Stimulated activated naive B cell treated with anti-CD40 and anti-IgM and Interleukin-4, amounts not matched to agents 10 μg/mL and 1 μg/mL and 100 μg/mL, for 72 hours (primary cell): Measurements from ENCODE around the gene SBK3.

ENCODE experiments used
- ATAC-seq, 2 donors: fragments of 150-1000 bp; cut with Tn5 transposase; replicated peaks; 2 replicates each; pipeline ENCODE4 v1.10.0; 2021; ENCODE audit warnings: moderate library complexity in 1 of 2
- DNase-seq: peaks from one replicate; pipeline ENCODE4 v3.0.0; 2021
- H3K27ac Mint-ChIP-seq: one replicate; pipeline ENCODE4 v1.8.0; 2022; ENCODE audit warnings: mild to moderate bottlenecking, mixed read lengths
- H3K27me3 Mint-ChIP-seq, 2 donors: one replicate each; pipeline ENCODE4 v1.8.0; 2022; ENCODE audit warnings: mixed read lengths in 2 of 2
- H3K36me3 Mint-ChIP-seq, 2 donors: one replicate each; pipeline ENCODE4 v1.8.0; 2022; ENCODE audit warnings: mixed read lengths in 2 of 2, mild to moderate bottlenecking in 1 of 2
- H3K4me1 Mint-ChIP-seq, 2 donors: one replicate each; pipeline ENCODE4 v1.8.0; 2022; ENCODE audit warnings: mixed read lengths in 2 of 2, mild to moderate bottlenecking in 1 of 2
- H3K4me3 Mint-ChIP-seq, 2 donors: one replicate each; pipeline ENCODE4 v1.8.0; 2022; ENCODE audit warnings: mild to moderate bottlenecking in 2 of 2, mixed read lengths in 2 of 2, moderate library complexity in 1 of 2
- H3K9me3 Mint-ChIP-seq, 2 donors: one replicate each; pipeline ENCODE4 v1.8.0; 2022; ENCODE audit warnings: mixed read lengths in 2 of 2, mild to moderate bottlenecking in 1 of 2

SBK3 gene

GRCh38 chr19:55554741-55555152 is 9.4 kb upstream of the SBK3 start:
- DNase-seq = no peak
- no peak overlapping the region for H3K27ac Mint-ChIP-seq
- H3K27me3 Mint-ChIP-seq = peaks cover 13 to 15% of the 10 kb centered on the region in 2 donors
- H3K9me3 Mint-ChIP-seq = no peaks in the 10 kb centered on the region
- no peak overlapping the region for H3K4me3 Mint-ChIP-seq
- H3K36me3 Mint-ChIP-seq = no peaks in the 10 kb centered on the region
- no peak for ATAC-seq
- peaks cover 3 to 5% of the 10 kb centered on the region in 2 donors for H3K4me1 Mint-ChIP-seq

DNA sequence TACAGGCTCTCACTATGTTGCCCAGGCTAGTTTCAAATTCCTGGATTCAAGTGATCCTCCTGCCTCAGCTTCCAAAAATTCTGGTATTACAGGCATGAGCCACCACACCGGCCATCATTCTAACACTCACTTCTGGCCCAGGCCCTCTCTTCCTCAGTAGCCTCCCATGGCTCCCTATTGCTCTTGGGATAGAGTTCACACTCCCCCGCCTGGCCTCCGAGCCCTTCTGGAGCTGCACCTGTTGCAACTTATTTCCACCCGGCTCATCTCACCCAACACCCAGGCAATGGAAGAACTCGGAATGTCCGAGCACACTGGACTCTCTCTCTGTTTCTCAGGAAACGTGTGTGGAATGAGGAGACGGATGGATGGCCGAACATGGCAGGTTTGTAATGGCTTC is 9.0 kb upstream of the SBK3 start:
- Mint-ChIP-seq H3K9me3 (no peaks in the 10 kb centered on the region), H3K36me3 (no peaks in the 10 kb centered on the region), H3K4me3 (no peak overlapping the region), H3K27ac (no peak overlapping the region), H3K4me1 (peaks cover 6 to 8% of the 10 kb centered on the region in 2 donors), H3K27me3 (peaks cover 13 to 15% of the 10 kb centered on the region in 2 donors)
- DNase-seq = no peak
- no peak for ATAC-seq

DNA sequence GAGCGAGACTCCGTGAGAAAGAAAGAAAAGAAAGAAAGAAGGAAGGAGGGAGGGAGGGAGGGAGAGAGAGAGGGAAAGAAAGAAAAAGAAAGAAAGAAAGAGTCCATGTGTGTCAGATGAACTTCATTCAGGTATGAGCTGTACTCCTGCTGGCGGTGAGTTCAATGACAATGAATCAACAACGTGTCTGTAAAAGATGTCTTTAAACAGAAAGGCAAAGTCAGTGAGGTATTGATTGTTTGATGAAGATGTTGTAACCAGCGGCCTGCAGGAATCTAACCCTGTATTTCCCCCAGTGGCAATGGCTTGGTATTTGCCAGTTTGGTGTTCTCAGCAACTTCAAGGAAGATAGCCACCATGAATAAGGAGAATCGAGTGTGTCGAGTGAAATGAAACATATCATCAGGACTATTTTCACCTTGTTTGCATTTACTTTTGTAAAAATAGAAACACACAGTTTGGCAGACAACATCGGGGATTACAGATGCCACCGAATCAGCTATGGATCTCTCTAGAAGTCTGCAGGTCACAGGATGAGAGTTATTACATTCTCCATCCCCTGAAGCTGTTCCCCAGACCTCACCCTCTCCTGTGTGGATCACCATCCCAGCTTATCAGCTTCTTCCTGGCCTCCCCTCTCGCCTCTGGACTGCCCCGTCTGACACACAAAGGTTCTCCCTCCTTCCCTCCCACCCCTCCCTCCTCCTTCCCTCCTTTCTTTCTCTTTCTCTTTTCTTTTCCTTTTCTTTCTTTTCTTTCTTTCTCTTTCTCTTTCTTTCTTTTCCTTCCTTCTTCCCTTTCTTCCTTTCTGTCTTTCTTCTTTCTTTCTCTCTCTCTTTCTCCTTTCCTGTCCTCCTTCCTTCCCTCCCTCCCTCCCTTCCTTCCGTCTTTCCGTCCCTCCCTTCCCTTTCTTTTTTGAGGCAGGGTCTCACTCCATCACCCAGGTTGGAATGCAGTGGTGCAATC is 8.2 kb upstream of the SBK3 start:
- Mint-ChIP-seq H3K27ac (no peak overlapping the region), H3K4me3 (no peak overlapping the region), H3K36me3 (no peaks in the 10 kb centered on the region), H3K4me1 (peaks cover 6 to 8% of the 10 kb centered on the region in 2 donors), H3K9me3 (no peaks in the 10 kb centered on the region), H3K27me3 (peaks cover 11 to 15% of the 10 kb centered on the region in 2 donors)
- ATAC-seq (no peak), DNase-seq (no peak)

- H3K4me1 Mint-ChIP-seq = peaks cover 6 to 8% of the 10 kb centered on the region in 2 donors
- no peaks in the 10 kb centered on the region for H3K9me3 Mint-ChIP-seq
- peaks cover 14 to 21% of the 10 kb centered on the region in 2 donors for H3K27me3 Mint-ChIP-seq
- DNase-seq = no peak
- no peaks in the 10 kb centered on the region for H3K36me3 Mint-ChIP-seq
- ATAC-seq = no peak
- H3K4me3 Mint-ChIP-seq = no peak overlapping the region
- H3K27ac Mint-ChIP-seq = no peak overlapping the region
These were observed 7.3 kb upstream of the SBK3 start for GRCh38 chr19:55552620-55553019.

- H3K27me3 Mint-ChIP-seq = peaks cover 18 to 25% of the 10 kb centered on the region in 2 donors
- no peak for DNase-seq
- H3K27ac Mint-ChIP-seq = no peak overlapping the region
- H3K4me3 Mint-ChIP-seq = no peak overlapping the region
- ATAC-seq = no peak
- H3K9me3 Mint-ChIP-seq = no peaks in the 10 kb centered on the region
- peaks cover 8 to 11% of the 10 kb centered on the region in 2 donors for H3K4me1 Mint-ChIP-seq
- H3K36me3 Mint-ChIP-seq = no peaks in the 10 kb centered on the region
These were observed 6.9 kb upstream of the SBK3 start for GRCh38 chr19:55552206-55552605.

- ATAC-seq = no peak
These were observed 4.9 kb upstream of the SBK3 start for GRCh38 chr19:55550321-55550650.

DNA sequence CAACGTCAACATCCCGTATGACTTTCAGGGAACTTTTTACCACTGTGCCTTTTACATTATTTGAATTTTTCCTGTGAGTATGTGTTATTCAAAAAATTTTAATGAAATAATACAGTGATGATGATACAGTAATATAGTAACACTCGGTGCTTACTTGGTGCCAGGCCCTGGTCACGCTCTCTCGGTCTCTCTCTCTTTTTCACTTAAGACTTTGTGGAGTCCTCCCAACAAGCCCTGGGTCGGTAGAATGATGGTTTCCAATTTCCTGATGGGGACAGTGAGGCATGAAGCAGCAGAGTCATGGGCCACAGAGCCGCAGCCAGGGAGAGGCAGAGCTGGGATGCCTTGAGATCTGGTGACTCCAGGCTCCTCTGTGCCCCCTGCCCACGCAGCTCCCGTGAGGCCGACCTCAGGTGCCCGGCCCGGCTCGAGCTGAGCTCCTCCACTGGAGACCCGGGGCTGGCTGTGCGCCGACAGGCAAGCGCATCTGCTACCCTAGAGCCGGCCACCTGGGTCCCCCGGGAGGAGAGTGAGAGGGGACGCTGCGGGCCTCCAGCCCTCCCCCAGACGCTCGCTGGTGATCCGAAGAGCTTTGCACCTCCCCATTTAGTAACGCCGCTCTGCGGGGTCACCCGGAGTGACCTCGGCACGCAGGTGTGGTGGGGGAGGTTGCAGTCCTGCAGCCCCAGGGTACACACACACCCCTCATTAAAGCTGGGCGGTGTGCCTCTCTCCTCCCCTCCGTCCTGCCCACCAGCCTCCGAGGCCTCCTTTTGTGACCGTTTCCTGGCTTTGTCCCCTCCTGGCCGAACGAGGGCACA is 4.4 kb upstream of the SBK3 start:
- Mint-ChIP-seq H3K4me1 (peaks cover 11 to 16% of the 10 kb centered on the region in 2 donors), H3K36me3 (no peaks in the 10 kb centered on the region), H3K27me3 (peaks cover 37 to 48% of the 10 kb centered on the region in 2 donors), H3K27ac (no peak overlapping the region), H3K4me3 (peak overlapping the region; percentile 31 to 36), H3K9me3 (no peaks in the 10 kb centered on the region)
- no peak for DNase-seq
- ATAC-seq = peak; percentile 54 to 67

More at GRCh38 chr19:55550321-55550650, 4.9 kb upstream of the SBK3 start:
- H3K27ac Mint-ChIP-seq = no peak overlapping the region
- no peak for DNase-seq
- H3K36me3 Mint-ChIP-seq = no peaks in the 10 kb centered on the region
- peak overlapping the region in 1 of 2 donors; percentile 36 for H3K4me3 Mint-ChIP-seq
- no peaks in the 10 kb centered on the region for H3K9me3 Mint-ChIP-seq
- peaks cover 33 to 45% of the 10 kb centered on the region in 2 donors for H3K27me3 Mint-ChIP-seq
- peaks cover 11 to 16% of the 10 kb centered on the region in 2 donors for H3K4me1 Mint-ChIP-seq

DNA sequence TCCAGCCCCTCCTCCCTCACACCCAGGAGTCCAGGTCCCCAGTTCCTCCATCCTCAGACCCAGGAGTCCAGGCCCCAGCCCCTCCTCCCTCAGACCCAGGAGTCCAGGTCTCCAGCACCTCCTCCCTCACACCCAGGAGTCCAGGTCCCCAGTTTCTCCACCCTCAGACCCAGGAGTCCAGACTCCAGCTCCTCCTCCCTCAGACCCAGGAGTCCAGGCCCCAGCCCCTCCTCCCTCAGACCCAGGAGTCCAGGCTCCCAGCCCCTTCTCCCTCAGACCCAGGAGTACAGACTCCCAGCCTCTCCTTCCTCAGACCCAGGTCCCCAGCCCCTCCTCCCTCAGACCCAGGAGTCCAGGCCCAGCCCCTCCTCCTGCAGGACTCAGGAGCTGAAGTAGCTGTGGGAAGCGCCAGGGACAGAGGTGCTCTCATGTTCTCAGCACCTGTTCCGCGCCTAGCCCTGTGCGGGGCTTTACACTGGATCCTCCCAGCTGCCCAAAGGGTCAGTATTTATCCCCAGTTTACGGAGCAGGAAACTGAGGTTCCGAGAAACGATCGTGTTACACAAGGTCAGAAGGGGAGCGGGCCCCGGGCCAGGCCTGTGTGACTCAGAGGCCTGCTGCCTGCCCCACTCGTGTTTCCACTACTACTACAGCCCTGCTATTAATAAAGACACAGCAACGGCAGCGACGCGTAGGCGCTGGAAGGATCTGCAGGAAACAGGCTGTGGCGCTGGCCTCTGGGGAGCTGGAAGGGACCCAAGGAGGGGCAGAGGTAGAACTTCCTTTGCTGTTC is 1.7 kb upstream of the SBK3 start:
- Mint-ChIP-seq H3K4me1 (peaks cover 11 to 16% of the 10 kb centered on the region in 2 donors), H3K27ac (peak overlapping the region; percentile 33), H3K9me3 (peaks cover 3 to 8% of the 10 kb centered on the region in 2 donors), H3K27me3 (peaks cover 51 to 61% of the 10 kb centered on the region in 2 donors), H3K36me3 (peaks cover 0 to 1% of the 10 kb centered on the region in 2 donors), H3K4me3 (no peak overlapping the region)
- ATAC-seq = peak in 1 of 2 donors; percentile 49
- DNase-seq = no peak

- ATAC-seq (no peak), DNase-seq (no peak)
- Mint-ChIP-seq H3K36me3 (peaks cover 0 to 1% of the 10 kb centered on the region in 2 donors), H3K9me3 (peaks cover 3 to 8% of the 10 kb centered on the region in 2 donors), H3K27me3 (peaks cover 52 to 57% of the 10 kb centered on the region in 2 donors), H3K27ac (no peak overlapping the region), H3K4me1 (peaks cover 11 to 16% of the 10 kb centered on the region in 2 donors), H3K4me3 (no peak overlapping the region)
These were observed 668 bp upstream of the SBK3 start for GRCh38 chr19:55546011-55546410.

DNA sequence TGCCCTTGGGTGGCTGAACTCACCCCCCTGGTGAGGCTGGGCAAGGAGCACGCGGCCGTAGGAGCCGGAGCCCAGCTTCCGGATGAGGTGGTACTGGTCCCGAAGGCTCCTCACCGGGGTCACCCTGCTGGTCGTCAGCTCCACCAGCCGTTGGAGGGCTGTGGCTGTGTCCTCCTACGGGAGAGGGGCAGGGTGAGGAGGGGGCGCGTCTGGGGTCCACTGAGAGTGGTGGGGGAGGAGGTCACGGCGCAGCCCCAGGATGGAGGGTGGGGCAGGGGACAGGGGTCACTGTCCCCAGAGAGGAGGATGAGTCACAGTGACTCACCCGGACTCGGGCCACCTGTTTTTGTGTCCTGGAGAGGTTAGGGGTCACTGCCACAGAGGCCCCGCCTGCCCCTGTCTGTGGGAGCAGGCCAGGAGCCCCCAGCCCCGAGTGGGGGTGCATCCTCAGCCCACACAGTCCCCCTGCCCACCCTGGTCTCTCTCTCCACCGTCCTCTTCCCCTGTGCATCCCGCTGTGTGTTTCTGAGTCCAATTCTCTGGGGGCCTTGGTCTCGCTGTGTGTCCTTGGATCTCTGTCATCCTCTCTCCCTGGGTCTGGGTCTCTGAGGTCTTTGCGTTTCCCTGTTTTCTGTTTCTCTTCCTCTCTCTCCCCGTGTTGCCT is 435 bp downstream of the SBK3 start:
- H3K9me3 Mint-ChIP-seq = peaks cover 3 to 8% of the 10 kb centered on the region in 2 donors
- peaks cover 47 to 52% of the 10 kb centered on the region in 2 donors for H3K27me3 Mint-ChIP-seq
- peaks cover 0 to 1% of the 10 kb centered on the region in 2 donors for H3K36me3 Mint-ChIP-seq
- DNase-seq (no peak), ATAC-seq (no peak)
- H3K4me3 Mint-ChIP-seq = no peak overlapping the region
- H3K27ac Mint-ChIP-seq = no peak overlapping the region
- peaks cover 8 to 13% of the 10 kb centered on the region in 2 donors for H3K4me1 Mint-ChIP-seq

GRCh38 chr19:55544014-55544413 is 1.3 kb downstream of the SBK3 start:
- H3K36me3 Mint-ChIP-seq = peaks cover 0 to 1% of the 10 kb centered on the region in 2 donors
- H3K9me3 Mint-ChIP-seq = peaks cover 3 to 8% of the 10 kb centered on the region in 2 donors
- H3K4me1 Mint-ChIP-seq = peaks cover 5 to 8% of the 10 kb centered on the region in 2 donors
- no peak for DNase-seq
- no peak overlapping the region for H3K27ac Mint-ChIP-seq
- no peak for ATAC-seq
- peaks cover 41 to 52% of the 10 kb centered on the region in 2 donors for H3K27me3 Mint-ChIP-seq
- H3K4me3 Mint-ChIP-seq = no peak overlapping the region

GRCh38 chr19:55543567-55543966 is 1.8 kb downstream of the SBK3 start:
- peaks cover 0 to 1% of the 10 kb centered on the region in 2 donors for H3K36me3 Mint-ChIP-seq
- H3K4me1 Mint-ChIP-seq = peaks cover 5 to 8% of the 10 kb centered on the region in 2 donors
- no peak for DNase-seq
- no peak for ATAC-seq
- no peak overlapping the region for H3K4me3 Mint-ChIP-seq
- peaks cover 41 to 52% of the 10 kb centered on the region in 2 donors for H3K27me3 Mint-ChIP-seq
- H3K9me3 Mint-ChIP-seq = peaks cover 3 to 8% of the 10 kb centered on the region in 2 donors
- no peak overlapping the region for H3K27ac Mint-ChIP-seq

GRCh38 chr19:55542292-55542855 is 3.0 kb downstream of the SBK3 start:
- peaks cover 4 to 7% of the 10 kb centered on the region in 2 donors for H3K4me1 Mint-ChIP-seq
- no peak for DNase-seq
- no peak for ATAC-seq
- peaks cover 0 to 1% of the 10 kb centered on the region in 2 donors for H3K36me3 Mint-ChIP-seq
- no peak overlapping the region for H3K4me3 Mint-ChIP-seq
- H3K9me3 Mint-ChIP-seq = peaks cover 3 to 8% of the 10 kb centered on the region in 2 donors
- peaks cover 36 to 43% of the 10 kb centered on the region in 2 donors for H3K27me3 Mint-ChIP-seq
- H3K27ac Mint-ChIP-seq = no peak overlapping the region
